NCI-H1417 (cell line): ENCODE measurements around the gene ZCWPW1.
"Not testable (repeated sequence)": the region's sequence is repeated elsewhere in the genome, so short reads cannot be mapped to it uniquely, and the experiment has no call there.

Source experiments
- DNase-seq, 3 experiments: peaks; one replicate each; lab custom pipeline; 2025; lab: John Stamatoyannopoulos, UW

Gene ZCWPW1

GRCh38 chr7:100353685-100354330, 74.7 kb downstream of the ZCWPW1 start:
- no peak for DNase-seq

GRCh38 chr7:100352984-100353684, 75.4 kb downstream of the ZCWPW1 start:
- DNase-seq, result no peak

- DNase-seq, result not testable (repeated sequence)
Observed at GRCh38 chr7:100352230-100352781, 76.2 kb downstream of the ZCWPW1 start.

GRCh38 chr7:100351657-100352058, 76.8 kb downstream of the ZCWPW1 start:
- DNase-seq, result no peak
